Esophagus squamous epithelium (tissue), 4 donors: ENCODE results near the gene PRKCZ.

ENCODE experiments used
- CTCF ChIP-seq, 6 experiments: fragments of 450-650 bp in 4 of 6; fragments of 200-600 bp in 2 of 6; sonication (generic) in 2 of 6; IDR thresholded peaks; one replicate each; pipeline ENCODE4 v1.5.1; 2016 to 2019; ENCODE audit warnings: antibody characterized with exemption in 6 of 6, mild to moderate bottlenecking in 4 of 6, moderate library complexity in 4 of 6
- POLR2A ChIP-seq, 4 donors: fragments of 450-650 bp; IDR thresholded peaks; one replicate each; pipeline ENCODE4 v1.6.1; 2017; ENCODE audit warnings: antibody characterized with exemption in 4 of 4, mild to moderate bottlenecking in 4 of 4, moderate library complexity in 3 of 4

- TF ChIP-seq CTCF (IDR thresholded peaks at IDR 0.05) (no peak), POLR2A (IDR thresholded peaks at IDR 0.05) (no peak)
These were observed 62.1 kb downstream of the PRKCZ start for GRCh38 chr1:2112280-2112701.
